HG03139 (cell line): Measurements from ENCODE around the gene RECK.
A peak's percentile ranks its signal among the peaks of the same experiment; 100 is the strongest.

Source experiments
- ATAC-seq: cut with Tn5 transposase; IDR thresholded peaks from one replicate; pipeline ENCODE4 v1.9.1; 2021; ENCODE audit not compliant: unreplicated experiment

RECK gene

GRCh38 chr9:36136894-36137391, 100.2 kb downstream of the RECK start:
- no peak for ATAC-seq

- no peak for ATAC-seq
These were observed 100.8 kb downstream of the RECK start for GRCh38 chr9:36137392-36138004.

GRCh38 chr9:36138496-36138895, 101.8 kb downstream of the RECK start:
- no peak for ATAC-seq

- ATAC-seq = no peak
These were observed 102.2 kb downstream of the RECK start for GRCh38 chr9:36138901-36139300.

- no peak for ATAC-seq
These were observed 103.7 kb downstream of the RECK start for GRCh38 chr9:36140086-36141084.

GRCh38 chr9:36141288-36141687, 104.6 kb downstream of the RECK start:
- ATAC-seq = no peak

- ATAC-seq = no peak
These were observed 105.0 kb downstream of the RECK start for GRCh38 chr9:36141761-36142160.

GRCh38 chr9:36142510-36143244, 106.0 kb downstream of the RECK start:
- ATAC-seq = no peak

- ATAC-seq = no peak
These were observed 106.5 kb downstream of the RECK start for GRCh38 chr9:36143245-36143641.

GRCh38 chr9:36144309-36145232, 107.9 kb downstream of the RECK start:
- no peak for ATAC-seq

GRCh38 chr9:36145970-36146369, 109.3 kb downstream of the RECK start:
- no peak for ATAC-seq

- ATAC-seq = no peak
These were observed 109.9 kb downstream of the RECK start for GRCh38 chr9:36146651-36147050.

- no peak for ATAC-seq
These were observed 110.9 kb downstream of the RECK start for GRCh38 chr9:36147441-36148175.

- no peak for ATAC-seq
These were observed 111.8 kb downstream of the RECK start for GRCh38 chr9:36148311-36149051.

GRCh38 chr9:36149197-36149596, 112.5 kb downstream of the RECK start:
- no peak for ATAC-seq

- ATAC-seq = no peak
These were observed 114.0 kb downstream of the RECK start for GRCh38 chr9:36150574-36151315.

GRCh38 chr9:36151316-36152210, 114.8 kb downstream of the RECK start:
- ATAC-seq = peak; percentile 79
